ENCODE data around the gene LETM1.

GRCh38 chr4:1822568-1823544, 33.1 kb downstream of the LETM1 start:
- TF ChIP-seq, protein P1, sequence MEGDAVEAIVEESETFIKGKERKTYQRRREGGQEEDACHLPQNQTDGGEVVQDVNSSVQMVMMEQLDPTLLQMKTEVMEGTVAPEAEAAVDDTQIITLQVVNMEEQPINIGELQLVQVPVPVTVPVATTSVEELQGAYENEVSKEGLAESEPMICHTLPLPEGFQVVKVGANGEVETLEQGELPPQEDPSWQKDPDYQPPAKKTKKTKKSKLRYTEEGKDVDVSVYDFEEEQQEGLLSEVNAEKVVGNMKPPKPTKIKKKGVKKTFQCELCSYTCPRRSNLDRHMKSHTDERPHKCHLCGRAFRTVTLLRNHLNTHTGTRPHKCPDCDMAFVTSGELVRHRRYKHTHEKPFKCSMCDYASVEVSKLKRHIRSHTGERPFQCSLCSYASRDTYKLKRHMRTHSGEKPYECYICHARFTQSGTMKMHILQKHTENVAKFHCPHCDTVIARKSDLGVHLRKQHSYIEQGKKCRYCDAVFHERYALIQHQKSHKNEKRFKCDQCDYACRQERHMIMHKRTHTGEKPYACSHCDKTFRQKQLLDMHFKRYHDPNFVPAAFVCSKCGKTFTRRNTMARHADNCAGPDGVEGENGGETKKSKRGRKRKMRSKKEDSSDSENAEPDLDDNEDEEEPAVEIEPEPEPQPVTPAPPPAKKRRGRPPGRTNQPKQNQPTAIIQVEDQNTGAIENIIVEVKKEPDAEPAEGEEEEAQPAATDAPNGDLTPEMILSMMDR (IDR thresholded peaks at IDR 0.05; ENCODE audit: insufficient read depth, low read depth, low read length), result no peak
- TF ChIP-seq EZH2 (IDR thresholded peaks at IDR 0.05; ENCODE audit: insufficient read depth, low read length), result no peak

Measured in astrocyte (in vitro differentiated cells and primary cell).